Activated T-cell treated with anti-CD3 and anti-CD28 coated beads, Interleukin-2, amount 50 U/mL, for 4 hours (primary cell): ENCODE data around the gene CTAGE4. TPM values are rescaled to one million over a fixed set of nuclear protein-coding genes. Genes with fewer than 3 reads are reported as not detected.
"Not testable (repeated sequence)": the region's sequence is repeated elsewhere in the genome, so short reads cannot be mapped to it uniquely, and the experiment has no call there.

Experiments
- ATAC-seq, 2 donors: fragments of 200-7000 bp; cut with Tn5 transposase; one replicate each; pipeline ENCODE4 v1.10.0; 2021
- DNase-seq: peaks from one replicate; pipeline ENCODE4 v3.0.0-alpha.2; 2020
- H3K27me3 Mint-ChIP-seq: one replicate; pipeline ENCODE4 v1.8.0; 2021; ENCODE audit warnings: low read depth, mixed read lengths
- H3K36me3 Mint-ChIP-seq: one replicate; pipeline ENCODE4 v1.8.0; 2022; ENCODE audit warnings: mixed read lengths; ENCODE audit not compliant: insufficient read depth
- H3K4me1 Mint-ChIP-seq: one replicate; pipeline ENCODE4 v1.8.0; 2021; ENCODE audit warnings: low read depth, mixed read lengths
- H3K4me3 Mint-ChIP-seq: one replicate; pipeline ENCODE4 v1.8.0; 2021; ENCODE audit warnings: mild to moderate bottlenecking, moderate library complexity, mixed read lengths
- H3K9me3 Mint-ChIP-seq: one replicate; pipeline ENCODE4 v1.8.0; 2021; ENCODE audit warnings: mixed read lengths
- total RNA-seq, 3 donors: library from RNA; stranded (reverse); gene quantifications; one replicate each; pipeline ENCODE4 v1.2.1, GENCODE V29; 2021

CTAGE4 gene
- total RNA-seq, 3 donors from 2014 or later, result 0.29 to 1.6 (median 0.61) TPM

- not testable (repeated sequence) for H3K27me3 Mint-ChIP-seq, H3K9me3 Mint-ChIP-seq, H3K4me1 Mint-ChIP-seq, H3K4me3 Mint-ChIP-seq, H3K36me3 Mint-ChIP-seq, ATAC-seq, DNase-seq
These were observed 49.8 kb downstream of the CTAGE4 start for GRCh38 chr7:144233039-144233438.

Other genes with a start within 250 kb of the CTAGE4 start
- not detected for gene OR2F2, start 248.2 kb upstream of the CTAGE4 start, total RNA-seq
- not detected for gene OR2F1, start 228.6 kb upstream of the CTAGE4 start, total RNA-seq
- gene OR6B1, start 183.1 kb upstream of the CTAGE4 start, total RNA-seq, result not detected
- gene OR2A5, start 134.5 kb upstream of the CTAGE4 start, total RNA-seq, result not detected
- not detected for gene OR2A25, start 113.7 kb upstream of the CTAGE4 start, total RNA-seq
- not detected for gene OR2A12, start 97.2 kb upstream of the CTAGE4 start, total RNA-seq
- not detected for gene OR2A2, start 73.9 kb upstream of the CTAGE4 start, total RNA-seq
- gene OR2A14, start 60.3 kb upstream of the CTAGE4 start, total RNA-seq, result not detected
- gene ARHGEF35, start 12.4 kb downstream of the CTAGE4 start, total RNA-seq, result 1 to 10 TPM; 1.7 to 4.0 (median 2.6) TPM
- not detected for gene OR2A42, start 56.1 kb downstream of the CTAGE4 start, total RNA-seq
- gene OR2A7, start 81.3 kb downstream of the CTAGE4 start, total RNA-seq, result under 1 TPM; 0.42 to 0.71 (median 0.58) TPM
- under 1 TPM; 0.14 to 0.53 (median 0.29) TPM for gene CTAGE8, start 85.8 kb downstream of the CTAGE4 start, total RNA-seq
- gene OR2A1, start 129.0 kb downstream of the CTAGE4 start, total RNA-seq, result not detected
- 1 to 10 TPM; 4.8 to 8.4 (median 5.7) TPM for gene ARHGEF5, start 171.9 kb downstream of the CTAGE4 start, total RNA-seq
- not detected for gene NOBOX, start 220.2 kb downstream of the CTAGE4 start, total RNA-seq